Astrocyte (in vitro differentiated cells and primary cell): ENCODE results near the gene NWD2.

Experiments used
- CTCF ChIP-seq: IDR thresholded peaks from 2 replicates; pipeline ENCODE4 v1.5.1; 2011; ENCODE audit warnings: low read depth, mild to moderate bottlenecking, inconsistent platforms, low read length, moderate library complexity; ENCODE audit not compliant: insufficient read depth
- EZH2 ChIP-seq: IDR thresholded peaks from 2 replicates; pipeline ENCODE4 v1.6.1; 2012; ENCODE audit warnings: mild to moderate bottlenecking, low read length, inconsistent platforms; ENCODE audit not compliant: insufficient read depth

- TF ChIP-seq CTCF (no peak), EZH2 (no peak)
Observed at GRCh38 chr4:37367901-37368300, 123.4 kb downstream of the NWD2 start.
